ENCODE results near the gene MACROD2.
"Not testable (repeated sequence)": the region's sequence is repeated elsewhere in the genome, so short reads cannot be mapped to it uniquely, and the experiment has no call there.

MACROD2 gene

DNA sequence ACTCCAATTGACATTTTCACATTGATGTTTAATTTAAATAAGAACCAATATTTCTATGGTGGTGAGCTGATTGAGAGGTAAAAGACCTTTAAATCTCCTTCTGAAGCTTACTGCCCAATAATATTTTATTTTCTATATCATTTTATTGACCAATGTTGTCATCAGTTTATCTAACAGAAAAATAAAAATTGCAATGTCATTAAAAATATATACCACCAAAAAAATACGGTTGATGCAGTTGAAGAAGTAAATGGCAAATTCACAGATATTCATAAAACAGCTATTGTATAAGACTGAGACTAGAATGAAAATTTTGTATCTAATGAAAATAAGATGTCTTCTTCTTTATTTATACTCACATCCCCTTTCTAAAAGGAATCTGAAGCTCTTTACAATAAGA lies 1375.1 kb downstream of the MACROD2 start:
- DNase-seq (ENCODE audit: low read depth, low spot score) = no peak
- no peaks in the 10 kb centered on the region for H3K4me1 ChIP-seq (ENCODE audit: insufficient read depth, insufficient read length)
- no peaks in the 10 kb centered on the region for H3K9me3 ChIP-seq (ENCODE audit: insufficient read depth, low read length)
- no peak for TF ChIP-seq SUZ12 (IDR thresholded peaks at IDR 0.05; ENCODE audit: extremely low read depth, insufficient read depth, insufficient read length)
- no peak for TF ChIP-seq ZNF274 (IDR thresholded peaks at IDR 0.05; ENCODE audit: low read depth, low read length)
- TF ChIP-seq YY1 (IDR thresholded peaks at IDR 0.05; ENCODE audit: insufficient read depth, insufficient read length) = no peak
- no peak overlapping the region for H3K9ac ChIP-seq (ENCODE audit: insufficient read length, low read depth)
- no peaks in the 10 kb centered on the region for H3K27me3 ChIP-seq (ENCODE audit: insufficient read depth, insufficient read length)
- H3K36me3 ChIP-seq (ENCODE audit: insufficient read depth, insufficient read length, low read length) = no peaks in the 10 kb centered on the region
- no peak overlapping the region for H3K4me3 ChIP-seq (ENCODE audit: insufficient read length, low read depth)

DNA sequence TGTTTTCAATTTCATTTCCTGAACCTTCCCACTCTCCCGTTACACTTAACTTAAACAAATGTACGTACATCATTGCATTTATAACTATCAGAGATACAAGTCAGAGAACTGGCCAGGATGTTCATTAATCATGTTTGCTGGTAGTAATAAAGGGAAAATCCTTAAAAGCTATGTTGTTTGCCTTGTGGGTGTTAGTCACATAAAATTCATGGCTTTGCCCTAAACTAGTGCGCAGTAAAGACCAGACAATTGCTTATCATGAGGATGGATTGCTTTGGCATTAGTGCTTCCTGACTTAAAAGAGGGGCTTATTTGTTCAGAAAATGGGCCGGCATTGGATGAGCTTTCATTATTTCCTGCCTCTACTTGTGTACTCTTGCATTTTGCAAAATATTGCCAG lies 1379.4 kb downstream of the MACROD2 start:
- TF ChIP-seq YY1 (IDR thresholded peaks at IDR 0.05; ENCODE audit: insufficient read depth, insufficient read length) (no peak), SUZ12 (IDR thresholded peaks at IDR 0.05; ENCODE audit: extremely low read depth, insufficient read depth, insufficient read length) (no peak), ZNF274 (IDR thresholded peaks at IDR 0.05; ENCODE audit: low read depth, low read length) (no peak)
- Histone ChIP-seq H3K9ac (ENCODE audit: insufficient read length, low read depth) (no peak overlapping the region), H3K36me3 (ENCODE audit: insufficient read depth, insufficient read length, low read length) (no peaks in the 10 kb centered on the region), H3K27me3 (ENCODE audit: insufficient read depth, insufficient read length) (no peaks in the 10 kb centered on the region), H3K4me3 (ENCODE audit: insufficient read length, low read depth) (no peak overlapping the region), H3K9me3 (ENCODE audit: insufficient read depth, low read length) (no peaks in the 10 kb centered on the region), H3K4me1 (ENCODE audit: insufficient read depth, insufficient read length) (no peaks in the 10 kb centered on the region)
- no peak for DNase-seq (ENCODE audit: low read depth, low spot score)

DNA sequence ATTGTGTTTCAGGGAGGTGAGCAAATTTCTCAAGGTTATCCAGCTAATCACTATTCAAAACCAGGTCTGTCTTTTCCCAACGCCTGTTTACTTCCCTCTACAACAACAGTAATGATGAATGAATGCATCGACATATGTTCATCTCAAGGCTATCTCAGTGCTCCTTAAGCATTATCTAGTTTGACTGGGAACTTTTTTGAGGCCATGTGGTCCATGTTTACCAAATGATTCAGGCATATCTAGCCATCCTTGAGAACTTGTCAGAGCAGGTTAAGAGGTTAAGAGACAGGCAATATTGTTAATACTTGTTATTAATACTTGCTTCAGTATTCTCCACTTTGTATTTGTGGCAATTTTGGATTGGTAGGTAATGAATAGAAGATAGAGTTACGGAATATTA lies 1380.5 kb downstream of the MACROD2 start:
- no peaks in the 10 kb centered on the region for H3K4me1 ChIP-seq (ENCODE audit: insufficient read depth, insufficient read length)
- no peak overlapping the region for H3K9ac ChIP-seq (ENCODE audit: insufficient read length, low read depth)
- no peak overlapping the region for H3K4me3 ChIP-seq (ENCODE audit: insufficient read length, low read depth)
- no peaks in the 10 kb centered on the region for H3K9me3 ChIP-seq (ENCODE audit: insufficient read depth, low read length)
- no peaks in the 10 kb centered on the region for H3K27me3 ChIP-seq (ENCODE audit: insufficient read depth, insufficient read length)
- no peak for DNase-seq (ENCODE audit: low read depth, low spot score)
- no peaks in the 10 kb centered on the region for H3K36me3 ChIP-seq (ENCODE audit: insufficient read depth, insufficient read length, low read length)
- TF ChIP-seq ZNF274 (IDR thresholded peaks at IDR 0.05; ENCODE audit: low read depth, low read length) (no peak), SUZ12 (IDR thresholded peaks at IDR 0.05; ENCODE audit: extremely low read depth, insufficient read depth, insufficient read length) (no peak), YY1 (IDR thresholded peaks at IDR 0.05; ENCODE audit: insufficient read depth, insufficient read length) (no peak)

DNA sequence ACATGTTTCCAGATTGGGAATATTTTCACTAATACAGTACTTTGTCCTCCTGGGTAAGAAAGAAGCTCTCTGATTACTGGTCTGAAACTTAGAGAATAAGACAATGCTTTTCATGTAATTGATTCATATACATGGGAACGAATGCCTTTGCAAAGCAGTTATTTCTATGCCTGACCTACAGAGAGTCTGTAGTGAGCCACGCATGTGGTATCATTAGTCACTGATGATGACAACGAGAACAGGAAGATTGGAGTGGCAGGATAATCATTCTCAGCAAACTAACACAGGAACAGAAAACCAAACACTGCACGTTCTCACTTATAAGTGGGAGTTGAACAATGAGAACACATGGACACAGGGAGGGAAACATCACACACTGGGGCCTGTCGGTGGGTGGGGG lies 1382.3 kb downstream of the MACROD2 start:
- H3K4me1 ChIP-seq (ENCODE audit: insufficient read depth, insufficient read length); DNase-seq (ENCODE audit: low read depth, low spot score); H3K36me3 ChIP-seq (ENCODE audit: insufficient read depth, insufficient read length, low read length); H3K9ac ChIP-seq (ENCODE audit: insufficient read length, low read depth); H3K9me3 ChIP-seq (ENCODE audit: insufficient read depth, low read length); H3K4me3 ChIP-seq (ENCODE audit: insufficient read length, low read depth); H3K27me3 ChIP-seq (ENCODE audit: insufficient read depth, insufficient read length): not testable (repeated sequence)

DNA sequence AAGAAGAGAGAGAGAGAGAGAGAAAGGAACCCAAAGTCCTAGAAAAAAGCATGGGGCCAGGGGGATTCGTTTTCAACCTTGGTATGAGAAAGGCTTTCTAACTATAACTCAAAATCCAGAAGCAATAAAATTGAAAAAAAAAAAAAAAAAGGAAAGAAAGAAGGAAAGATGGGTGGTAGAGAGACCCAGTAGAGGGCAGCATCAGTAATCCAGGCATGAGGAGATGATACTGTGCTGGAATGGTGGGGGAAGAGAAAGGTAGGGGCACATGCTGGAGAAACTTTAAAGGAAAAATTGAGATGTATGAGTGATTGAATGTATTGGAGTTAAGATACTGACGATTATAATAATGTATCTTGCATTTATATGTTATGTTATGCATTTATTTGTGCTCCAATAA lies 1382.8 kb downstream of the MACROD2 start:
- no peak overlapping the region for H3K4me3 ChIP-seq (ENCODE audit: insufficient read length, low read depth)
- TF ChIP-seq ZNF274 (IDR thresholded peaks at IDR 0.05; ENCODE audit: low read depth, low read length) = no peak
- TF ChIP-seq YY1 (IDR thresholded peaks at IDR 0.05; ENCODE audit: insufficient read depth, insufficient read length) = no peak
- no peak for DNase-seq (ENCODE audit: low read depth, low spot score)
- H3K9me3 ChIP-seq (ENCODE audit: insufficient read depth, low read length) = no peaks in the 10 kb centered on the region
- H3K9ac ChIP-seq (ENCODE audit: insufficient read length, low read depth) = no peak overlapping the region
- no peaks in the 10 kb centered on the region for H3K36me3 ChIP-seq (ENCODE audit: insufficient read depth, insufficient read length, low read length)
- H3K27me3 ChIP-seq (ENCODE audit: insufficient read depth, insufficient read length) = no peaks in the 10 kb centered on the region
- H3K4me1 ChIP-seq (ENCODE audit: insufficient read depth, insufficient read length) = no peaks in the 10 kb centered on the region

DNA sequence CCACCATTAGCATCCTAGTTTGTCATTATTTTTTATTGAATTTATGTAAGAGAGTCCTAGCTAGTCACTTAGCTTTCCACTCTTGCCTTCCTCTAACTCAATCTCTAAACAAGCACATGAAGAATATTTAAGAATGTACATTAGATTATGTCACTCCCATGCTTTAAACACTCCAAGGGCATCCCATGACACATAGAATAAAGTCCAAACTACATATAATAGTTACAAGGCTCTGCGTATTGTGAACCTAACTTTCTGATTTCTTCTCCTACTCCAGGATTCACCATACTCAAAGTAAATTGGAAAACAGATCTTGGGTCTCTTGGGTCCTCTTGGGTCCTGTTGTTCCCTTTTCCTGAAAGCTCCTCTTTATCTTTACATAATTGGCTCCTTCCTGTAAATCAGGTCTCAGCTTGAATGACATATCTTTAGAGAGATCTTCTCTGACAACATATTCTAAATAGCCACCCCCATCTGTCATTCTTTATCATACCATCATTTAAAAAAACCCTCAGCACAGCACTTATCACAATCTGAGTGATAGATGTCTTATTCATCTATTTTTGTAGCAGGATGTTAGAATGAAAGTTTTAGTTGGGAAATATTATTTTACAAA lies 1384.5 kb downstream of the MACROD2 start:
- no peaks in the 10 kb centered on the region for H3K4me1 ChIP-seq (ENCODE audit: insufficient read depth, insufficient read length)
- no peak overlapping the region for H3K9ac ChIP-seq (ENCODE audit: insufficient read length, low read depth)
- TF ChIP-seq ZNF274 (IDR thresholded peaks at IDR 0.05; ENCODE audit: low read depth, low read length) (no peak), YY1 (IDR thresholded peaks at IDR 0.05; ENCODE audit: insufficient read depth, insufficient read length) (no peak), SUZ12 (IDR thresholded peaks at IDR 0.05; ENCODE audit: extremely low read depth, insufficient read depth, insufficient read length) (no peak)
- H3K27me3 ChIP-seq (ENCODE audit: insufficient read depth, insufficient read length) = no peaks in the 10 kb centered on the region
- DNase-seq (ENCODE audit: low read depth, low spot score) = no peak
- H3K4me3 ChIP-seq (ENCODE audit: insufficient read length, low read depth) = no peak overlapping the region
- H3K36me3 ChIP-seq (ENCODE audit: insufficient read depth, insufficient read length, low read length) = no peaks in the 10 kb centered on the region
- H3K9me3 ChIP-seq (ENCODE audit: insufficient read depth, low read length) = no peaks in the 10 kb centered on the region

DNA sequence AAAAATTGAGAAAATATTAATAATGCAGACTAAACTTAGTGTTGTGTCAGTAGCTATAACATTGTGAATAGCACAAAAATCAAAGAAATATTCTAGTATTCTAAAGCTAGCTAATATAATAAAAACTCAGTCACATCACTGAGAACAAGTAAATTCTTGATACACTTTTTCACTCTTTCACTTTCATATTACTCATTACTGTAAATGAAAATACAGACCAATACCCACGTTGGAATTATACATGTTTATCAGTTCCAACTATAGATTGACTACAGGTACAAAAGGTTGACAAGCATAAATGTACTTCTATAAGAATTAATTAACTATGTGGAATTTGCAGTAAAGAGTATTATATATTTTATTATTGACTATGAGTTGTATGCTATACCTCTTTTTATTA lies 1385.5 kb downstream of the MACROD2 start:
- no peaks in the 10 kb centered on the region for H3K9me3 ChIP-seq (ENCODE audit: insufficient read depth, low read length)
- no peaks in the 10 kb centered on the region for H3K27me3 ChIP-seq (ENCODE audit: insufficient read depth, insufficient read length)
- TF ChIP-seq YY1 (IDR thresholded peaks at IDR 0.05; ENCODE audit: insufficient read depth, insufficient read length) = no peak
- TF ChIP-seq SUZ12 (IDR thresholded peaks at IDR 0.05; ENCODE audit: extremely low read depth, insufficient read depth, insufficient read length) = no peak
- no peak for TF ChIP-seq ZNF274 (IDR thresholded peaks at IDR 0.05; ENCODE audit: low read depth, low read length)
- no peak overlapping the region for H3K9ac ChIP-seq (ENCODE audit: insufficient read length, low read depth)
- no peak overlapping the region for H3K4me3 ChIP-seq (ENCODE audit: insufficient read length, low read depth)
- no peaks in the 10 kb centered on the region for H3K36me3 ChIP-seq (ENCODE audit: insufficient read depth, insufficient read length, low read length)
- no peaks in the 10 kb centered on the region for H3K4me1 ChIP-seq (ENCODE audit: insufficient read depth, insufficient read length)
- DNase-seq (ENCODE audit: low read depth, low spot score) = no peak

DNA sequence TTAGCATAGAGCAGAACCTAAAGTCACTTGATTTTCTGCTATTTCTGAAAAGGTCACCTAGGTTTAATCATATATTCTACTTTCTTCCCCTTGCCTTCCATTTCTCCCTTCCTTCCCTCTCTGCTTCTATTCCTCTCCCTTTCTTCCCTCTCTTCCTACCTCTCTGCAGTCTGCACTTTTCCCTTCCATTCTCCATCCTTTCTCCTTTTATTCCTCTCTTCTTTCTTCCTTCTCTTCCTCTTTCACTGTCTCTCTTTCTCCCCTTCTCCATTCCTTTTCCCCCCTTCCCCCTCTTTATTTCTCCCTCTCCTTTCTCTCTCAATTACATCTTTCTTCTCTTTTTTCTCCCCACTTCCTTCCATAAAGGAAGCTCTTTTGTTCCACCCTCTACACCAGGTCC lies 1391.9 kb downstream of the MACROD2 start:
- Histone ChIP-seq H3K27me3 (ENCODE audit: insufficient read depth, insufficient read length) (no peaks in the 10 kb centered on the region), H3K36me3 (ENCODE audit: insufficient read depth, insufficient read length, low read length) (no peaks in the 10 kb centered on the region), H3K4me3 (ENCODE audit: insufficient read length, low read depth) (no peak overlapping the region), H3K9me3 (ENCODE audit: insufficient read depth, low read length) (no peaks in the 10 kb centered on the region), H3K9ac (ENCODE audit: insufficient read length, low read depth) (no peak overlapping the region), H3K4me1 (ENCODE audit: insufficient read depth, insufficient read length) (no peaks in the 10 kb centered on the region)
- DNase-seq (ENCODE audit: low read depth, low spot score) = no peak
- TF ChIP-seq YY1 (IDR thresholded peaks at IDR 0.05; ENCODE audit: insufficient read depth, insufficient read length) (no peak), ZNF274 (IDR thresholded peaks at IDR 0.05; ENCODE audit: low read depth, low read length) (no peak), SUZ12 (IDR thresholded peaks at IDR 0.05; ENCODE audit: extremely low read depth, insufficient read depth, insufficient read length) (no peak)
